Astrocyte (in vitro differentiated cells and primary cell): ENCODE results near the gene RAX2.

Experiments used
- EZH2 ChIP-seq: IDR thresholded peaks from 2 replicates; pipeline ENCODE4 v1.6.1; 2012; ENCODE audit warnings: mild to moderate bottlenecking, low read length, inconsistent platforms; ENCODE audit not compliant: insufficient read depth
- TF ChIP-seq, protein P1 (sequence below): IDR thresholded peaks from 2 replicates; pipeline ENCODE4 v1.5.1; 2011; ENCODE audit warnings: low read depth, mild to moderate bottlenecking, inconsistent platforms, low read length, moderate library complexity; ENCODE audit not compliant: insufficient read depth

DNA sequence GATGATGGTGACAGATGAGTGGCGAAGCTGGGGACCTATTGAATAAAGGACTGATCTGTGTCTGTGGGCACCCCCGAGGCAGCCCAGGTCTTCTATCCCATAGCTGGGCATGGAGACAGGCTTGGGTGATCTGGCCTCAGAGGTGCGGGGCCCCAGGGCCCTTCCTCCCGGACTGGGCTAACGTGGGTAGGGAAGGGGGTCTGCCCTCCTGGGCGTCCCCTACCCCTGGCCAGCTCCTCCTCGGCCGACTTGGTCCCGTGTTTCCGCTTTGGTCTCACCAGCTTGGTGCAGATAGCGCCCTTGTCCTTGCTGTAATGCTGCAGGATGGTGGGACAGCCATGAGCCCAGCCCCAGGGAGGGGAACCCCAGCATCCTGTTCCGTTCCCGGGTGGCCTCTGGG is 10.9 kb upstream of the RAX2 start:
- TF ChIP-seq, protein P1, sequence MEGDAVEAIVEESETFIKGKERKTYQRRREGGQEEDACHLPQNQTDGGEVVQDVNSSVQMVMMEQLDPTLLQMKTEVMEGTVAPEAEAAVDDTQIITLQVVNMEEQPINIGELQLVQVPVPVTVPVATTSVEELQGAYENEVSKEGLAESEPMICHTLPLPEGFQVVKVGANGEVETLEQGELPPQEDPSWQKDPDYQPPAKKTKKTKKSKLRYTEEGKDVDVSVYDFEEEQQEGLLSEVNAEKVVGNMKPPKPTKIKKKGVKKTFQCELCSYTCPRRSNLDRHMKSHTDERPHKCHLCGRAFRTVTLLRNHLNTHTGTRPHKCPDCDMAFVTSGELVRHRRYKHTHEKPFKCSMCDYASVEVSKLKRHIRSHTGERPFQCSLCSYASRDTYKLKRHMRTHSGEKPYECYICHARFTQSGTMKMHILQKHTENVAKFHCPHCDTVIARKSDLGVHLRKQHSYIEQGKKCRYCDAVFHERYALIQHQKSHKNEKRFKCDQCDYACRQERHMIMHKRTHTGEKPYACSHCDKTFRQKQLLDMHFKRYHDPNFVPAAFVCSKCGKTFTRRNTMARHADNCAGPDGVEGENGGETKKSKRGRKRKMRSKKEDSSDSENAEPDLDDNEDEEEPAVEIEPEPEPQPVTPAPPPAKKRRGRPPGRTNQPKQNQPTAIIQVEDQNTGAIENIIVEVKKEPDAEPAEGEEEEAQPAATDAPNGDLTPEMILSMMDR, result no peak
- TF ChIP-seq EZH2, result no peak
